GM15510 (cell line): Measurements from ENCODE around the gene NOVA1.

Experiments used
- POLR2A ChIP-seq: IDR thresholded peaks from 3 replicates; pipeline ENCODE4 v1.6.1; 2011; ENCODE audit warnings: borderline replicate concordance; ENCODE audit not compliant: insufficient read length; ENCODE audit errors: extremely low read depth

Gene NOVA1, protein sequence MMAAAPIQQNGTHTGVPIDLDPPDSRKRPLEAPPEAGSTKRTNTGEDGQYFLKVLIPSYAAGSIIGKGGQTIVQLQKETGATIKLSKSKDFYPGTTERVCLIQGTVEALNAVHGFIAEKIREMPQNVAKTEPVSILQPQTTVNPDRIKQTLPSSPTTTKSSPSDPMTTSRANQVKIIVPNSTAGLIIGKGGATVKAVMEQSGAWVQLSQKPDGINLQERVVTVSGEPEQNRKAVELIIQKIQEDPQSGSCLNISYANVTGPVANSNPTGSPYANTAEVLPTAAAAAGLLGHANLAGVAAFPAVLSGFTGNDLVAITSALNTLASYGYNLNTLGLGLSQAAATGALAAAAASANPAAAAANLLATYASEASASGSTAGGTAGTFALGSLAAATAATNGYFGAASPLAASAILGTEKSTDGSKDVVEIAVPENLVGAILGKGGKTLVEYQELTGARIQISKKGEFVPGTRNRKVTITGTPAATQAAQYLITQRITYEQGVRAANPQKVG

GRCh38 chr14:26597589-26598080 is at the start of gene NOVA1:
Gene NOVA1 (minus strand): TSS chr14:26598033. CDS start chr14:26597436, 597 bp downstream.
- no peak for TF ChIP-seq POLR2A

DNA sequence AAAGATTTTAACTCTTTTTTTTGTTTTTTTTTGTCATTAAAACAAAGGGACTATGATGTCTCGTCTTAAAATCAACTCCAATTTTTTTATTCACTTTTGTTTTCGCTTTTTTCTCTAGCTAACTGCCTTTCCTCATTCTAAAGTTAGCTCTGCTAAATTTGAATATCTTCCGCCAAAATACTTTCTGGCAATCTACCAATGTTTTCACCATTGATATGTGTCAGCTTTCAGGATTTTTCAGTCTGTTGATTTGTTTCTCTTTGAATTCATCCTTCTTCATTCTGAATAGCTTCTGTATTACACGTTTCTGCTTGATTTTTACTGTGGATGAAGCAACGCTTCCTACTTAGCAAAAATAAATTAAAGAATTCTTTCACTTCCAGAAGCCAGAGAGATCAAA is 38.7 kb upstream of the NOVA1 start:
- no peak for TF ChIP-seq POLR2A

- TF ChIP-seq POLR2A, result no peak
Observed at GRCh38 chr14:26626256-26626655, 28.4 kb upstream of the NOVA1 start.

- no peak for TF ChIP-seq POLR2A
Observed at GRCh38 chr14:26622611-26623010, 24.8 kb upstream of the NOVA1 start.

DNA sequence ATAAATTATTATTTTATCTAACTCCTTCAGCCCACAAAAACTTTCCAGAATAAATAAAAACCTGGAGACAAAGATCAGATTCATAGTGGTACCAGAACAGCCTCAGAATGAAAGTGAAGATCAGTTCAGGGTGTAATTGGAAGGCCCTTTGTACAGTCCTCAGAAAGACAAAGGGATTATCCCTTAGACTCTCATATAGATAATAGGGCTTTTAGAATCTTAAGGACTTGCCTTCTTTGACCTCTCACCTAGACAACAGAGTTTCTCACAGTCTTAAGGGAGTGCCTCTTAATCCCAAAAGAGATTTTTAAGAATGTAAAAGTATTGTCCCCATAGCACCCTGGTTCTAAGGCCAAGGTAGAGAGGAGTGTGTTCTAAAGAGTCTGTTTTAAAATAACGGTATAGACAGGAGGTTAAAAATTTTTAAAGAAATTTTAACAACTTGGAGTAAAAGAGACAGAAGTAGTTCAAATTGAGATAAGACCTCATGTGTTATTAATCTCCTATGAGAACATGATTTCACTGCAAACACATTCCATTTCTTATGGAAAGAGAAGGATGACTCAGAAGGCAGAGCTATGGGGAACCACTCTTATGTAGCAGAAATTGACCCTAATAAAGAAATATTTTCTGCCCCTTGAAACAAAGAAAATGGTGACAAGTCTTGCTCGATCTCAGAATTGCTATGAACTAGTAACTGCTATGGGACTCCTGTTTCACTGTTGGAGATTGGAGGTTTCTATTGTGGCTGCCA is 24.2 kb upstream of the NOVA1 start:
- no peak for TF ChIP-seq POLR2A

DNA sequence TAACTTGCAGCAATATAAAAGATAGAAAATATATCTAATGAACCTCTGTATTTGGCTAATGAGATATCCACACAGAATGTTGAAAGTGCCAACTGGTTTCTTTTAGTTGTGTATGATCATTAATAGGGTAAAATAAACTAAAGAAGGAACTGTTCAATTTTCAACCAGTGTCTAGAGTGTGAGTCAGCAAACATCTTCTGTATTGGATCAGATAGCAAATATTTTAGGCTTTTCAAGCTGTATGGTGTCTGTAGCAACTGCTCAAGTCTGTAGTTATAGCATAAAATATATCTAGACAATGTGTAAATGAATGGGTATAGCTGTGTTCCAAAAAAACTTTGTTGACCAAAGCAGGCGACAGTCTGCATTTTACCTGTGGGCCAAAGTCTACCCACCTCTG is 23.5 kb upstream of the NOVA1 start:
- TF ChIP-seq POLR2A, result no peak

DNA sequence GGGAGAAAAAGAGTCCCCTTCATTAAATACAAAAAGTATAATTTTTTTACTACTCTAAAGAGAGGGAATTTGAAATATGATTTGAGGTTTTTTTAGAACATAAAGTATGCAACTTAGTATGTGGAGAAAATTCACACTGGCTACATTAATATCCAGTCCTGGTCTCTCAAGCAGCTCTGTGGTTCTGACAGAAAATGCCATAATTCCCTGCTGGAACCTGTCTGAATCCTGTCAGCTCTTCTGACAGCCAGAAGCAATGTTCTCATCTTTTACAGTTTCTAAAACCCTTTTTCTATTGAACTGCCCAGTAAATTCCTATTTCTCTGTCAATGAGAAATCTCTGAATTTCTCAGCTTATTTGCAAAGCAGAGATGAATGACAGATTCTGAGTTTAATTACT is 13.4 kb upstream of the NOVA1 start:
- no peak for TF ChIP-seq POLR2A

GRCh38 chr14:26606729-26607312 is 9.0 kb upstream of the NOVA1 start:
- TF ChIP-seq POLR2A, result no peak

DNA sequence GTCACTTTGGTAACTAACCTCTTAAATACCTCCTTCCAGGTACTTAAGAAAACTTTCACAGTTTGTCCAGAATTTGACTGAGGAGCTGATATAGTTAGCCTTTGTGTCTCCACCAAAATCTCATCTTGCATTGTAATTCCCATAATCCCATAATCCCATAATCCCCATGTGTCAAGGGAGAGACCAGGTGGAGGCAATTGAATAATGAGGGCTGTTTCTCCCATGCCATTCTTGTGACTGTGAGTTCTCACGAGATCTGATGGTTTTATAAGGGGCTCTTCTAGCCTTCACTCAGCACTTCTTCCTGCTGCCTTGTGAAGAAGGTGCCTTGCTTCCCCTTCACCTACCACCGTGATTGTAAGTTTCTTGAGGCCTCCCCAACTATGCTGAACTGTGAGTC is 7.8 kb upstream of the NOVA1 start:
- TF ChIP-seq POLR2A, result no peak

DNA sequence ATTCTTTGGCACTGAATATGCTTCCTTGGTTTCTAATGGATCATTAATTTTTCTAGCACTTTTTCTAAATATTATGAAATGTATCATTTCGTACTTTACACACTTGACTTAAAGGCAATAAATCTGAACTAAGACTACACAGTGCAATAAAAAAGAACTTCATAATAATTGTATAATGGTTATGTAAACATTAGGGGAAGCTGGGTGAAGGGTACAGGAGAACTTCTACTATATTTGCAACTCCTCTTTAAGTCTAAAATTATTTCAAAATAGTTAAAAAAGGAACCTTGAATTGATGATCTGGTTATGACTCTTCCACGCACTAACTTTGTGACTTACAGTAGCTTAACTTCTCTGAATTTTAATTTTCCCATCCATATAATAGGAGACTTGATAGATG is 5.1 kb upstream of the NOVA1 start:
- TF ChIP-seq POLR2A, result no peak

DNA sequence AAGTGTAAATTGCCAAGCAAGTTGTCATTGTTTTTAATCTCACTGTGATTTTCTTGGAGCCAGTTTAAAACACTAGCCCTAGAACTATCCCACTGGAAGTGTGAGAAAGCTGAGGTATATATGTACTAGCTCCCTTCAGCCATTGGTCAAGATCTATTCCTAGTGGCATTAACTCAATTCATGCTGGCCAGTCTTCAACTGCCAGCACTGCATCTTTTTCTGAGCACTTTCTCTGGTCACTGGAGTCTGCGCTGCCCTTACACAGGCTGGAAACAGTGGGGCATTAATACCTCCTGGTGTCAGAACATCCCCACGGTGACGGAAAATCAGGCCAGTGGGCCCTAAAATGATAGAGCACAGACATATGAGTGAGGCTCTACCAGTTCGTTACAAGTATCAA is 4.0 kb upstream of the NOVA1 start:
- no peak for TF ChIP-seq POLR2A

GRCh38 chr14:26599291-26599690 is 1.5 kb upstream of the NOVA1 start:
- TF ChIP-seq POLR2A, result no peak

DNA sequence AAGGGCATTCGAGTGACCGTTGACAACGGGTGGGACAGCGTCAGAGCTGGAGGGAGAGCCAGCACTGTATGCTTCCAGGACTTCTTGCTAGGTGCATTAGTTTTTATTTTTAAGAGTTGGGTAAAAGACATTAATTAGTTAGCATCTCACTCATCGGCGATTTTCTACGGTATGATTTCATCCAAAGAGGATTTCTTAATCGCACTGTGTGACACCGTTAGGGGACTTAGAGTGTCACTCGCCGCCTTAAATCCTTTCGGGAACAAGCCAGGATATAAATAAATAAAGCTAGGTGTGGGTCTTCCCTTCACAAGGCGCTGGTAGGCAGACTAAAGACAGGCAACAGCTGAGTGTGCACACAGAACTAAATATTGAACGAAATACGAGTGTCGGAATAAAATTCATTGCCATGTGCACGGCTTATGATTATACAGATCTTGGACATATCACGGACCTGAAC is 869 bp upstream of the NOVA1 start:
- no peak for TF ChIP-seq POLR2A

DNA sequence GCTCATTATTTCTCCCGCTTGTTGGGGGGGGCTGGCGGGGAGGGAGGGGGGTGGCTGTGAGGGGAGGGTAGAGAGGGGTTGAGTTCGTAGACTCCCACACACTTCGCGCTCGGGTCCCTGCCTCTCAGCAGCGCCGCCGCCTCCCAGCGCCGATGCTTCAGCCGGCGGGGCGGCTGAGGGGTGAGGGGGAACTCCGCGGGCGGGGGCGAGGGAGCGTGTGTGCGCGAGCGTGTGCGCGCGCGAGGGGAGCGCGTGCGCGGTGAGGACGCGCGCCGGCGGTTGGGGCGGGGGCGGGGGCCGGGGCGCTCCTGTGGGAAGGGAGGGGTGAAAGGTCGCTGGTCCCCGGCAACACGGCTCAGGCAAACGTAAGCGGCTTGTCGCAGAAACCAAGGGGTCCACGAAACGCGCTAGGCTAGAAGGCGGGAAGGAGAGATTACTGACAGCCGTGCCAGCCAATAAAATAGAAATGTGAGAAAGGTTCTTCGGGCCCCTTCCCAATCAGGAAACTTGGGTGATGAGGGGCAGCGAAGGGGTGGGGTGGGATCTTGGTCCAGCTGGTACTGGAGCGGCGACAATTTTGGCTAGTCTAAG is 343 bp upstream of the NOVA1 start:
- TF ChIP-seq POLR2A, result no peak
